ENCODE data around the gene SNAP25. TPM values are rescaled to one million over a fixed set of nuclear protein-coding genes. Genes with fewer than 3 reads are reported as not detected.

The SNAP25 gene
- total RNA-seq: 0.46 to 0.65 TPM (median 0.60 TPM) in 3 replicates
- long read RNA-seq, partial matches to known transcripts: 0 of 2 reads
- long read RNA-seq, other reads (novel, unspliced or antisense): 1 of 2 reads

GRCh38 chr20:10218536-10219451 lies at the start of gene SNAP25:
Gene SNAP25 (plus strand): TSS chr20:10218830. CDS start chr20:10275492, 56,662 bp downstream.
- no peak for TF ChIP-seq CTCF (IDR thresholded peaks at IDR 0.05)
- no peak for DNase-seq (ENCODE audit: low spot score)
- Mint-ChIP-seq H3K9me3 (ENCODE audit: low read depth) (no peaks in the 10 kb centered on the region), H3K4me3 (ENCODE audit: unreplicated experiment) (peak within 1 kb of the TSS; percentile 81), H3K4me1 (ENCODE audit: low read depth) (peaks cover 15% of the 10 kb centered on the region), H3K36me3 (ENCODE audit: low read depth) (peaks cover 1% of the 10 kb centered on the region), H3K27me3 (ENCODE audit: low read depth) (peaks cover 36% of the 10 kb centered on the region), H3K27ac (ENCODE audit: unreplicated experiment) (peak within 1 kb of the TSS; percentile 89)

- no peak overlapping the region for H3K27ac Mint-ChIP-seq (ENCODE audit: unreplicated experiment)
- no peak for DNase-seq (ENCODE audit: low spot score)
- H3K36me3 Mint-ChIP-seq (ENCODE audit: low read depth): no peaks in the 10 kb centered on the region
- no peak for TF ChIP-seq CTCF (IDR thresholded peaks at IDR 0.05)
- H3K9me3 Mint-ChIP-seq (ENCODE audit: low read depth): peaks cover 11% of the 10 kb centered on the region
- H3K27me3 Mint-ChIP-seq (ENCODE audit: low read depth): peaks cover 37% of the 10 kb centered on the region
- peaks cover 10% of the 10 kb centered on the region for H3K4me1 Mint-ChIP-seq (ENCODE audit: low read depth)
- H3K4me3 Mint-ChIP-seq (ENCODE audit: unreplicated experiment): no peak overlapping the region
These were observed 48.9 kb upstream of the SNAP25 start for GRCh38 chr20:10169752-10170151.

- Mint-ChIP-seq H3K36me3 (ENCODE audit: low read depth) (no peaks in the 10 kb centered on the region), H3K4me1 (ENCODE audit: low read depth) (peaks cover 10% of the 10 kb centered on the region), H3K27me3 (ENCODE audit: low read depth) (peaks cover 37% of the 10 kb centered on the region), H3K4me3 (ENCODE audit: unreplicated experiment) (no peak overlapping the region), H3K9me3 (ENCODE audit: low read depth) (peaks cover 11% of the 10 kb centered on the region), H3K27ac (ENCODE audit: unreplicated experiment) (no peak overlapping the region)
- no peak for DNase-seq (ENCODE audit: low spot score)
- no peak for TF ChIP-seq CTCF (IDR thresholded peaks at IDR 0.05)
These were observed 48.4 kb upstream of the SNAP25 start for GRCh38 chr20:10170261-10170660.

GRCh38 chr20:10171864-10172751 lies 46.5 kb upstream of the SNAP25 start:
- Mint-ChIP-seq H3K27ac (ENCODE audit: unreplicated experiment) (no peak overlapping the region), H3K4me3 (ENCODE audit: unreplicated experiment) (peak overlapping the region; percentile 72), H3K4me1 (ENCODE audit: low read depth) (peaks cover 10% of the 10 kb centered on the region), H3K36me3 (ENCODE audit: low read depth) (no peaks in the 10 kb centered on the region), H3K27me3 (ENCODE audit: low read depth) (peaks cover 37% of the 10 kb centered on the region), H3K9me3 (ENCODE audit: low read depth) (peaks cover 11% of the 10 kb centered on the region)
- no peak for DNase-seq (ENCODE audit: low spot score)
- TF ChIP-seq CTCF (IDR thresholded peaks at IDR 0.05): peak; percentile 33
